Measurements from ENCODE around the gene HIGD1C. TPM values are rescaled to one million over a fixed set of nuclear protein-coding genes. Genes with fewer than 3 reads are reported as not detected.

HIGD1C gene
- total RNA-seq, 1 donor from 2014 or later = not detected

GRCh38 chr12:50986966-50987737 is 34.8 kb downstream of the HIGD1C start:
- H3K4me1 ChIP-seq = peaks cover 26% of the 10 kb centered on the region
- H3K27ac ChIP-seq (replicated peaks) = peak overlapping the region; percentile 51
- no peaks in the 10 kb centered on the region for H3K9me3 ChIP-seq (replicated peaks)
- no peaks in the 10 kb centered on the region for H3K27me3 ChIP-seq (ENCODE audit: low read depth)
- intact Hi-C loops (cut with micrococcal nuclease) = loop anchor here (5.0 to 10.0 kb wide), 2 partner anchors 62 to 160 kb away; a partner anchor contains a TSS
- TF ChIP-seq CTCF (IDR thresholded peaks at IDR 0.05; ENCODE audit: borderline replicate concordance) = peak; percentile 69
- no peak for DNase-seq
- H3K4me3 ChIP-seq = no peak overlapping the region
- peaks cover 48% of the 10 kb centered on the region for H3K36me3 ChIP-seq

GRCh38 chr12:50988051-50988450 is 35.7 kb downstream of the HIGD1C start:
- intact Hi-C loops (cut with micrococcal nuclease) = loop anchor here (5.0 to 10.0 kb wide), 2 partner anchors 63 to 161 kb away; a partner anchor contains a TSS

GRCh38 chr12:50988871-50989270 is 36.5 kb downstream of the HIGD1C start:
- H3K4me1 ChIP-seq = peaks cover 26% of the 10 kb centered on the region
- H3K36me3 ChIP-seq = peaks cover 58% of the 10 kb centered on the region
- intact Hi-C loops (cut with micrococcal nuclease) = loop anchor here (5.0 to 10.0 kb wide), 2 partner anchors 64 to 162 kb away; a partner anchor contains a TSS
- H3K27ac ChIP-seq (replicated peaks) = no peak overlapping the region
- no peak for TF ChIP-seq CTCF (IDR thresholded peaks at IDR 0.05; ENCODE audit: borderline replicate concordance)
- no peaks in the 10 kb centered on the region for H3K9me3 ChIP-seq (replicated peaks)
- no peak for DNase-seq
- no peaks in the 10 kb centered on the region for H3K27me3 ChIP-seq (ENCODE audit: low read depth)
- H3K4me3 ChIP-seq = no peak overlapping the region

More at GRCh38 chr12:50988051-50988450, 35.7 kb downstream of the HIGD1C start:
- Histone ChIP-seq H3K9me3 (replicated peaks) (no peaks in the 10 kb centered on the region), H3K36me3 (peaks cover 54% of the 10 kb centered on the region), H3K27ac (replicated peaks) (no peak overlapping the region), H3K4me1 (peaks cover 26% of the 10 kb centered on the region), H3K27me3 (ENCODE audit: low read depth) (no peaks in the 10 kb centered on the region), H3K4me3 (no peak overlapping the region)
- no peak for TF ChIP-seq CTCF (IDR thresholded peaks at IDR 0.05; ENCODE audit: borderline replicate concordance)
- DNase-seq = no peak

- intact Hi-C loops (cut with micrococcal nuclease) = no loop called here
- peaks cover 15% of the 10 kb centered on the region for H3K4me1 ChIP-seq
- no peak overlapping the region for H3K27ac ChIP-seq (replicated peaks)
- no peak for DNase-seq
- TF ChIP-seq CTCF (IDR thresholded peaks at IDR 0.05; ENCODE audit: borderline replicate concordance) = no peak
- H3K36me3 ChIP-seq = peaks cover 72% of the 10 kb centered on the region
- H3K27me3 ChIP-seq (ENCODE audit: low read depth) = no peaks in the 10 kb centered on the region
- no peak overlapping the region for H3K4me3 ChIP-seq
- H3K9me3 ChIP-seq (replicated peaks) = no peaks in the 10 kb centered on the region
Observed at GRCh38 chr12:50990147-50990727, 37.9 kb downstream of the HIGD1C start.

- TF ChIP-seq CTCF (IDR thresholded peaks at IDR 0.05; ENCODE audit: borderline replicate concordance) = no peak
- Histone ChIP-seq H3K9me3 (replicated peaks) (no peaks in the 10 kb centered on the region), H3K36me3 (peaks cover 77% of the 10 kb centered on the region), H3K27me3 (ENCODE audit: low read depth) (no peaks in the 10 kb centered on the region), H3K4me3 (no peak overlapping the region), H3K27ac (replicated peaks) (no peak overlapping the region), H3K4me1 (peaks cover 9% of the 10 kb centered on the region)
- DNase-seq = no peak
- intact Hi-C loops (cut with micrococcal nuclease) = no loop called here
Observed at GRCh38 chr12:50990791-50991190, 38.4 kb downstream of the HIGD1C start.
